ENCODE measurements around the gene FAM111A.

DNA sequence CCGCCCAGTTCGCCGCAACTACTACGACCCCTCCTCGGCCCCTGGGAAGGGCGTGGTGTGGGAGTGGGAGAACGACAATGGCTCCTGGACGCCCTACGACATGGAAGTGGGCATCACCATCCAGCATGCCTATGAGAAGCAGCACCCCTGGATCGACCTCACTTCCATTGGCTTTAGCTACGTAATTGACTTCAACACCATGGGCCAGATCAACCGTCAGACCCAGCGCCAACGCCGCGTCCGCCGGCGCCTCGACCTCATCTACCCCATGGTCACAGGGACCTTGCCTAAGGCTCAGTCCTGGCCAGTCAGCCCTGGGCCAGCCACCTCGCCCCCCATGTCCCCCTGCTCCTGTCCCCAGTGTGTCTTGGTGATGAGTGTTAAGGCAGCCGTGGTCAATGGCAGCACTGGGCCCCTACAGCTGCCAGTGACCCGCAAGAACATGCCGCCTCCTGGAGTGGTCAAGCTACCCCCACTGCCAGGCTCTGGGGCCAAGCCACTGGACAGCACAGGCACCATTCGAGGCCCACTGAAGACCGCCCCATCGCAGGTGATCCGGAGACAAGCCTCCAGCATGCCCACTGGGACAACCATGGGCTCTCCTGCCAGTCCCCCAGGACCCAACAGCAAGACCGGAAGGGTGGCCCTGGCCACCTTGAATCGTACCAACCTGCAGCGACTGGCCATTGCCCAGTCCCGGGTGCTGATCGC is 39.2 kb downstream of the FAM111A start:
- TF ChIP-seq, protein P1, sequence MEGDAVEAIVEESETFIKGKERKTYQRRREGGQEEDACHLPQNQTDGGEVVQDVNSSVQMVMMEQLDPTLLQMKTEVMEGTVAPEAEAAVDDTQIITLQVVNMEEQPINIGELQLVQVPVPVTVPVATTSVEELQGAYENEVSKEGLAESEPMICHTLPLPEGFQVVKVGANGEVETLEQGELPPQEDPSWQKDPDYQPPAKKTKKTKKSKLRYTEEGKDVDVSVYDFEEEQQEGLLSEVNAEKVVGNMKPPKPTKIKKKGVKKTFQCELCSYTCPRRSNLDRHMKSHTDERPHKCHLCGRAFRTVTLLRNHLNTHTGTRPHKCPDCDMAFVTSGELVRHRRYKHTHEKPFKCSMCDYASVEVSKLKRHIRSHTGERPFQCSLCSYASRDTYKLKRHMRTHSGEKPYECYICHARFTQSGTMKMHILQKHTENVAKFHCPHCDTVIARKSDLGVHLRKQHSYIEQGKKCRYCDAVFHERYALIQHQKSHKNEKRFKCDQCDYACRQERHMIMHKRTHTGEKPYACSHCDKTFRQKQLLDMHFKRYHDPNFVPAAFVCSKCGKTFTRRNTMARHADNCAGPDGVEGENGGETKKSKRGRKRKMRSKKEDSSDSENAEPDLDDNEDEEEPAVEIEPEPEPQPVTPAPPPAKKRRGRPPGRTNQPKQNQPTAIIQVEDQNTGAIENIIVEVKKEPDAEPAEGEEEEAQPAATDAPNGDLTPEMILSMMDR (IDR thresholded peaks at IDR 0.05), result no peak
- TF ChIP-seq POLR2A (IDR thresholded peaks at IDR 0.05), result no peak
